HG03469 (cell line): ENCODE measurements around the gene PRPS1.
"Not testable (repeated sequence)": the region's sequence is repeated elsewhere in the genome, so short reads cannot be mapped to it uniquely, and the experiment has no call there.

Source experiments
- ATAC-seq: cut with Tn5 transposase; IDR thresholded peaks from one replicate; pipeline ENCODE4 v1.9.1; 2021; ENCODE audit warnings: mild to moderate bottlenecking, moderate library complexity, moderate number of reproducible peaks; ENCODE audit not compliant: unreplicated experiment

The PRPS1 gene

GRCh38 chrX:107629540-107629909 is 1.2 kb downstream of the PRPS1 start:
- no peak for ATAC-seq

GRCh38 chrX:107630031-107630689 is 1.9 kb downstream of the PRPS1 start:
- no peak for ATAC-seq

GRCh38 chrX:107632346-107632745 is 4.0 kb downstream of the PRPS1 start:
- no peak for ATAC-seq

- no peak for ATAC-seq
These were observed 18.4 kb downstream of the PRPS1 start for GRCh38 chrX:107646735-107647134.

- ATAC-seq: no peak
These were observed 20.0 kb downstream of the PRPS1 start for GRCh38 chrX:107648332-107648731.

GRCh38 chrX:107654566-107654871 is 26.2 kb downstream of the PRPS1 start:
- ATAC-seq: no peak

GRCh38 chrX:107654872-107655761 is 26.8 kb downstream of the PRPS1 start:
- ATAC-seq: peak; percentile 54

GRCh38 chrX:107656978-107657377 is 28.7 kb downstream of the PRPS1 start:
- no peak for ATAC-seq

- no peak for ATAC-seq
These were observed 30.4 kb downstream of the PRPS1 start for GRCh38 chrX:107658660-107659059.

- ATAC-seq: no peak
These were observed 31.0 kb downstream of the PRPS1 start for GRCh38 chrX:107659286-107659685.

GRCh38 chrX:107659768-107660167 is 31.5 kb downstream of the PRPS1 start:
- no peak for ATAC-seq

GRCh38 chrX:107662145-107662544 is 33.8 kb downstream of the PRPS1 start:
- no peak for ATAC-seq

- no peak for ATAC-seq
These were observed 34.5 kb downstream of the PRPS1 start for GRCh38 chrX:107662824-107663223.

GRCh38 chrX:107666931-107667330 is 38.6 kb downstream of the PRPS1 start:
- ATAC-seq: no peak

- ATAC-seq: no peak
These were observed 39.1 kb downstream of the PRPS1 start for GRCh38 chrX:107667426-107667825.

- ATAC-seq: not testable (repeated sequence)
These were observed 40.4 kb downstream of the PRPS1 start for GRCh38 chrX:107668710-107669109.

- ATAC-seq: no peak
These were observed 41.0 kb downstream of the PRPS1 start for GRCh38 chrX:107669261-107669660.

GRCh38 chrX:107669885-107670628 is 41.7 kb downstream of the PRPS1 start:
- no peak for ATAC-seq

GRCh38 chrX:107671256-107671655 is 42.9 kb downstream of the PRPS1 start:
- not testable (repeated sequence) for ATAC-seq

GRCh38 chrX:107672955-107673378 is 44.7 kb downstream of the PRPS1 start:
- ATAC-seq: no peak

- ATAC-seq: no peak
These were observed 45.1 kb downstream of the PRPS1 start for GRCh38 chrX:107673431-107673830.
